DMS153 treated with DMSO at 0.1 percent for 48 hours (cell line): Measurements from ENCODE around the gene SEZ6L2.

ENCODE experiments used
- DNase-seq: peaks from one replicate; lab custom pipeline; 2025; ENCODE audit not compliant: unreplicated experiment; lab: John Stamatoyannopoulos, UW

SEZ6L2 gene

DNA sequence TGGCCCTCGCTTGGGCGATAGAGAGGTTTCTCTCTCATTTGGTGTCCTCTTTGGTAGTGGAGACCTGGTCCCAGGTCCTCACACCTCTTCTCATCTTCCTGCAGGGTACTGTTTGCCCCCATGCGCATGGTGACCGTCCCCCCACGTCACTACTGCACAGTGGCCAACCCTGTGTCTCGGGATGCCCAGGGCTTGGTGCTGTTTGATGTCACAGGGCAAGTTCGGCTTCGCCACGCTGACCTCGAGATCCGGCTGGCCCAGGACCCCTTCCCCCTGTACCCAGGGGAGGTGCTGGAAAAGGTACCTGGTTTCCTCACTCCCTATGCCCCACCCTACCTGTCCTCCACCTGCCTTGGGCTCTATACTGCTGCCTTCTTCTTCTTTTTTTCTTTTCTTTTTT lies 68.6 kb downstream of the SEZ6L2 start:
- no peak for DNase-seq

DNA sequence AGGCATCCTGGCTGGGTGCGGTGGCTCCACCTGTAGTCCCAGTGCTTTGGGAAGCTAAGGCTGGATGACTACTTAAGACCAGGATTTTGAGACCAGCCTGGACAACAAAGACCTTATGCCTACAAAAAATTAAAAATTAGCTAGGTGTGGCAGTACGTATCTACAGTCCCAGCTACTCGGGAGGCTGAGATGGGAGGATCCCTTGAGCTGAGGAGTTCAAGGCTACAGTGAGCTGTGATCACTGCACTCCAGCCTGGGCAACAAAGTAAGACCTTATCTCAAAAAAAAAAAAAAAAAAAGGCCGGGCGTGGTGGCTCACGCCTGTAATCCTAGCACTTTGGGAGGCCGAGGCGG lies 73.0 kb downstream of the SEZ6L2 start:
- DNase-seq = no peak

- DNase-seq = no peak
These were observed 74.0 kb downstream of the SEZ6L2 start for GRCh38 chr16:29825145-29826044.

- no peak for DNase-seq
These were observed 74.7 kb downstream of the SEZ6L2 start for GRCh38 chr16:29824589-29825144.

GRCh38 chr16:29821643-29822115 lies 77.7 kb downstream of the SEZ6L2 start:
- DNase-seq = no peak
